HG03196 (cell line): ENCODE results near the gene CRADD.

Experiments used
- ATAC-seq: cut with Tn5 transposase; IDR thresholded peaks from one replicate; pipeline ENCODE4 v1.9.1; 2021; ENCODE audit not compliant: unreplicated experiment

CRADD gene

DNA sequence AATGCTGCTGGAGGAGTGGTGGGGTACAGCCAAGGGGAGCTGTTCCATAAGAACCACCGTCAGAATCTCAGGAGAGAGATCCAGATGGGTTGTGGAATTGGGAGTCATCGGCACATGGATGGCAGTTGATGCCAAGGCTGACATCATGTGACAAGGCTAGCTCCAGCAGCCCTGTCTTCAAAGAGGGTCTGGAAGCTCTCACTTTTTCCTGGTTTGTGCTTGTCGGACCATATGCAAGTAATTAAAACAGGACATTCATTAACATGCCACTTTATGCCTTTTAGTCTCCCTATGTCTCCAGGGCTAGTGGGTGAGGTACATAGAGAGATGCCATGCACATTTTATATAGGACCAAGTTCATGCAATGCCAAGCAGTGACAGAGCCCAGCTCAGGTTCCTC is 211.8 kb downstream of the CRADD start:
- no peak for ATAC-seq

DNA sequence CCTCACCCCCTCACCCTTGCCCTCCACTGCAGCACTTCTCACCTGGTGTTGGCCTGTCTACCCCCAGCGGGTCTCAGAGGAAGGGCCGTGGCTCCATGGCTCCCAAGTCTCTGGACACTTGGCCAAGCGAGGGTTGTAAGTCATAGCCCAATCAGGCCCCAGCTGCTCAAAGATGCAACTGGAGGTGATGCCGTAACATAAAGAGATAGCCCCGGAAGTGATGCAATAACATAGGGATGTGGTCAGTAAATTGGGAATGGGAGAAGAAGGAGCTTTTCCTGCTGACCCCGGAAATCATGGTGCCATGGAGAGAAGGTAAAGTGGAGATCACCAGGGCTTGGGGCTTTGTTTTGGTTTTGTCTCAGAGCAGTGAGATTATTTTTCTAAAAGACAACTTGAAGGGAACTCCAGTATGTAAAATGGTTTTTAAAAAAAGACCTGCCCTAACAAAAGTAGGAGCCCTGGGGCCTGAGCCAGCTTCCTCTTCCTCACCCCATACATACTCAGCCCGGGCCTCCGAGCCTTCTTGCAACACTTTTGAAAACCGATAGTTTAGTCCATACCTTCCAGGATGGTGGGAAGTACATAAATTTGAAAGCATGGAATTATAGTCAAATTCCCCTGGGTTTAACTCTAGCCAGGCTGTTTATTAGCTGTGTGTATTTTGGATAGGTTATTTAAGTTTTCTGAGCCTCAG is 212.5 kb downstream of the CRADD start:
- no peak for ATAC-seq

DNA sequence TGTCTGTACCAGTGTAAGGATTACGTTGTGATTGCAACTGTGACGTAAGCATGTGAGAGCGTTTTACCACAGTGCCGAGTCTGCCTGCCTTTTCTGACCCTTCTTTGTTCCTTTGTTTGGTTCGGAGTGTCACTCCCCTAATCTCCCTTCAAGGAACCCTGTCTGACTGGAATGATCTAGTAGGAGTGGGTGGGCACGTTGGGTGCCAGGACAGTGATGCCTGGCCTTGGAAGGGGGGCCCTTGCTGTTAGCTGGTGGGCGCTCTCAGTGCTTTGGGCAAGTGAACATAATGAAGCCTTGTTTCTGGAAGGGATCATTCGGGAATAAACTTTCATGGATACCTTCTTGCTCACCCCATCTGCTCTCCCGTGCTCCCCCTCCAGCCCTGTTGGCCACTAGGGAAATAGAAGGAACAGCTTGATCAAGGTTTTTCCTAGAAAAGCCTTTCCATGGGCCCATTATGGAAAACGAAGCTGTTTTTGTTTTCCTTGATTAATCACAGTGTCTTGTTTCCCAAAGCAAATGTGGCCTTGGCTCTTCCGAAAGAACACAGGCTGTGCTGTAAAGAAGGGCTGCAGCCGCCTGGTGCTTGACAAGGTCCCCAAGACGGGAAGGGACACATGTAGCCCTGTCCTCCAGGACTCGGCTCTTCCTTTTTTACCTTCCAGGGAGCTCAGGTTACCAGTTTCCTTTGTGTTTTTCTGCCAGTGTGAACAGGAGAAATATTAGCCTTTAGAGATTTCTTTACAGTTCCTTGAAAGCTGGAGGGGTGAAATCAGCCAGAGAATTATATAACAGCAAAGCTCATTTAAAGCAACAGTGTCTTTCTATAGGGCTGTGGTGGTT is 215.5 kb downstream of the CRADD start:
- no peak for ATAC-seq

DNA sequence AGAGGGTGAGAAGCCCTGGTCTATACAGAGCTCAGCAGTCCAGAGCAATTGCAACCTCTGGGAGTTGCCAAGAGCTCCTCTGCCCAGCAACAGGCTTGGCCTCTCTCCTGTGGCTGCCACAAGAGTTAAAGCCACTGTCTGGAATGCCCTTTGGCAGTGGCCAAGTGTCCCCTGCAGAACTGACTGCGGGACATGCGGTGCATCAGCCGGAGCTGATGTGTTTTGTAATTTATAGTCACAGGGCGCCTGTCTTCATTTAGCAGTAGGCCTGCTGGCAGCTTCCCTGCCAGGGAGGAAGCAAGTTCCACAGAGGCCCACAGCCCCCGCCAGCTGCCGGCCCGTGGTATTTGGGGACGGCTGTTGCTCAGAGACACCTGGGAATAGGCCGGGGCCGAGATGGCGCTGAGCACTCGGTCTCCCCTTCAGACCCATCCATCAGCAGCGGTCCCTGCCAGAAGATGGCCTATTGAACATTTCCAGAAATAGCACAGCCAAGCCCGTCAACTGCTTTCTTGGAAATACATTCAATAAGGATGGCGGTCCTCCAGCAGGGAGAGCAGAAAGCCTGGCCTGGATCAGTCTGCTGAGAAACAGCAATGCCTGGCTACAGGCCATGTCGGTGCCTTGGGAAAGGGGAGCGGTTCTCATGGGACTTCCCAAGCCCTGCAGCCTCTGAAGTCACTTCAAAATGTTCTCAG is 217.4 kb downstream of the CRADD start:
- ATAC-seq: no peak

DNA sequence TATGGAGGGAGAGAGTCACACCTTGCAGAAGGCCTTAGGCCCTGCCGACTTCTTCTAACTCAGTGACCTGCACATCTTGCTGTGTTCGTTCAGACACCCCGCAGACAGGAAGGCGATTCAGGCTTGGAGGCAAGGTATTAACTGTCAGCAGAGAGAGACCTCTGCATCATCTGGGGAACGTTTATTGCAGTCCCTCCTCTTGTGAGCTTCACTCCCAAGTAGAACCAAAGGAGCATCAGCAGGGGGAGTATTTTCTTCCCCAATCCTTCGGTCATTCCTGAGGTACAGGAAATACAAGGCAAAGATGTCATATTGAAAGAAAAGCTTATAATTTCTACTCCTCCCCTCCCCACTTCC is 217.9 kb downstream of the CRADD start:
- no peak for ATAC-seq

DNA sequence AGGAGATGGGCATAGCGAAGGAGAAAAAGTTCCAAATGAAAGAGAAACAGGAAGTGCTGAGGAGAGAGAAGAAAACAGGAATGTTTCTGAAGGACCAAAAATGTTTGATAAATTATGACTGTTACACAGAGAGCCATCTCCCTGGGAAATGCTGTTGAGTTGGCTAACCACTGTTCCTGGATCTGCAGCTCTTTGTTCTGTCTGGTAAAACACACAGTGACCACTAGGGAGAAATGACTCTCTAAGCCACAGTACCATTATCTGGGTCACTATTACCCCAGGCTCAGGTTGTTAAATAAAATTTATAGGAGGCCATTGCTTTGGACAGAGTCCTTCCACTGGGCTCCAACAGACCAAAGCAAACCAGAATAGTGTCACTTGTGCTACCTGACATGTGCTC is 219.3 kb downstream of the CRADD start:
- ATAC-seq: no peak

DNA sequence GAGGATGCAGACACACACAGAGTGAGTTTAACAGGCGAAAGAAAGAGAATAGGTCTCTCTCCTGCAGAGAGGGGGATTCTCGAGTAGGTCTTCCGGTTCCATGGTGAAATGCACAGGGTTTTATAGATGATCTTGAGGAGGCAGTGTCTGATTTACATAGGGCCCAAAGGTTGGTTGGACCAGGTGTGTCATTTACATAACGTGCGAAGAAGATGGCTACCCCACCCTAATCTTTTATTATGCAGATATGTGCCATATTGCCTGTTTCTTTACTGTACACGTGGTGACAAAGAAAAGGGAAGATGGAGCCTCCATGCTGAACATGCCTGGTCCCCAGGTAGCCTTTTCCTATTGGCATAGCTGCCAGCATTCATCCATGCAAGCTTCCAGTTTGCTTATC is 219.8 kb downstream of the CRADD start:
- ATAC-seq: no peak

DNA sequence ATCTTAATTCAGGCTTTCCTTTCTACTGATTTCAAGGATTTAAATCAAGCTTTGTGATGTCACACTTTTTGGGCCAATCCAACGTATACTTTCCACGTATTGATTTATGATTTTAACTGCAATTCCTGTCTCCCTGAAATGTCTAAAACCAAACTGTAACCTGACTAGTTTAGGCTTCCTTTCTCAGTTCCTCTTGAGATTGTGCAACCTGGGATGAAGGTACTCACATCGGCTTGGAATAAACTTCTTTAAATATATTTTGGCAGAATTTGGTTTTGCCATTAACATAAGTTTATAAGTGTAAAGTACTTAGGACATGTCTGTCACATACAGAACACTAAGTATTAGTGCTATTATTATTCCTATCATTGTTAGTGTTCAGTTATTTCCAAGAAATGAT is 224.6 kb downstream of the CRADD start:
- ATAC-seq: no peak

DNA sequence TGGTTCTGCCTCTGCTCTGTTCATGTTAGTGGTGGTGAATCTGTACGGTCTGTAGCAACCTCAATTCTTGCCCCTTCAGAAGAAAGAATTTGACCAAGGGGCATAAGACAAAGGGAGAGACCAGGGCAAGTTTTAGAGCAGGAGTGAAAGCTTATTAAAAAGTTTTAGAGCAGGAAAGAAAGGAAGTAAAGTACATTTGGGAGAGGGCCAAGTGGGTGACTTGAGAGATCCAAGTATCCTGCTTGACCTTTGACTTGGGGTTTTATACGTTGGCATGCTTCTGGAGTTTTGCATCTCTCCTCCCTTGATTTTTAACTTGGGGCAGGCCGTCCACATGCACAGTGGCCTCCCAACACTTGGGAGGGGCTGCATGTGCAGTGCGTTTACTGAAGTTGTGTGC is 225.0 kb downstream of the CRADD start:
- no peak for ATAC-seq

DNA sequence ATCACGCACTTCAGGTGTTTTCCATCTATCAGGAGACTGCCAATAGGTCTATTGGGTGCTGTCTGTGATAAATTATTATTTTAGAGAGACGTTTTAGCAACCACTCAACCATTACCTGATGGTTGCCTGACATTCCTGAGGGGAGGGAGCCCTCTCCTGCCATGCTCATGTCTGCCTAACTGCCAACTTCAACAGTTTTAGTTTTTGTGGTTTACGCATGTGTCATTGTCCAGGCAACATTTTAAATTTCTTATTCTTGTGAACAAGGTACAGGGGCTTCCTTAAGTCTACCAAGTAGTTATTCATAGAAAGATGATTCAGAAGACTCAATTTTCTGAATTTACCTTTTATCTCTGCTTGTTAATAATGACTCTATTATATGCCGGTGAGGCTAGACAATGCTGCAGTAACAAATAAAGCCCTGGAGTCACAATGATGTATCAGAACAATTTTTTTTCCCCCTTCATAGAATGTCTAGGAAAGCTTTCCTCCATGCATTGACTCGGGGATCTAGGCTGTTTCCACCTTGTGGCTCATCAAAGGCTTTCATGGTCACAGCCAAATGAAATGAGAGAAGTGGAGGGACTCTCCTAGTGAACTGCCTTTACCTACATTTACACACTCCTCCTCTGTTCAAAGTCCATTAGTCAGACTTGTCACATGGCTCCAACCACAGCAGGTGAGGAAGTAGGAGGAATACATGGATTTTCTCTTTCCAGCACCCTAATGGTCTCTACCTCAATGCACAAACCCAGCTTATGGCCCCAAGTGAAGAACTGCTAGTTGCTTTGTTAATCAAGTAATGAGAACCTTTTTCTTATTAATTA is 225.8 kb downstream of the CRADD start:
- no peak for ATAC-seq

DNA sequence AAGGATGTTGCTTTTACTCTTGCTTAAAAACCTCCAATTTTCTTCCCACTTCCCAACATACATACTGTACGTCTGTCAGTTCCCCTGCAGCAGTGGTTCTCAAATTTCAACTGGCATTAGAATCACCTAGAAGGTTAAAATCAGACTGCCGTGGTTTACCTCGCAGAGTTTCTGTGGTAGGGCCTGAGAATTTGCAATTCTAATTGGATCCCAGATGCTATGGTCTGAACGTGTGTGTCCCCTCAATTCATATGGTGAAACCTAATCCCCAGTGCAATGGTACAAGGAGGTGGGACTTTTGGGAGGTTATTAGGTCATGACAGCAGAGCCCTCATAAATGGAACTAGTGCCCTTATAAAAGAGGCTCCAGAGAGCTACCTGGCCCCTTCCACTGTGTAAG is 226.9 kb downstream of the CRADD start:
- ATAC-seq: no peak

DNA sequence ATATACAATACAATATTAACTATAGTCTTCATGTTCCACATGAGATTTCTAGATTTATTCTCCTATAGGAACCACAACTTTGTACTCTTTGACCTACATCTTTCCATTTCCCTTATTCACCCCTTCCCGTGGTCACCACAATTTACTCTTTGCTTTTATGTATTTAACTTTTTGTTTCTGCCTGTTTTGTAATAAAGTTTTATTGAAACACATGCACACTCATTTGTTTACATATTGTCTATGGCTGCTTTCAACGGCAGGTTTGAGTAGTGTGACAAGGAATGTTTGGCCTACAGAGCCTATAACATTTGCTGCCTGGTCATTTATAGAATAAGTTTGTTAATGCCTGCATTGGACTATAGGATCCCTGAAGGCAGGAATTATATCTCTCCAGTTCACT is 231.1 kb downstream of the CRADD start:
- no peak for ATAC-seq

DNA sequence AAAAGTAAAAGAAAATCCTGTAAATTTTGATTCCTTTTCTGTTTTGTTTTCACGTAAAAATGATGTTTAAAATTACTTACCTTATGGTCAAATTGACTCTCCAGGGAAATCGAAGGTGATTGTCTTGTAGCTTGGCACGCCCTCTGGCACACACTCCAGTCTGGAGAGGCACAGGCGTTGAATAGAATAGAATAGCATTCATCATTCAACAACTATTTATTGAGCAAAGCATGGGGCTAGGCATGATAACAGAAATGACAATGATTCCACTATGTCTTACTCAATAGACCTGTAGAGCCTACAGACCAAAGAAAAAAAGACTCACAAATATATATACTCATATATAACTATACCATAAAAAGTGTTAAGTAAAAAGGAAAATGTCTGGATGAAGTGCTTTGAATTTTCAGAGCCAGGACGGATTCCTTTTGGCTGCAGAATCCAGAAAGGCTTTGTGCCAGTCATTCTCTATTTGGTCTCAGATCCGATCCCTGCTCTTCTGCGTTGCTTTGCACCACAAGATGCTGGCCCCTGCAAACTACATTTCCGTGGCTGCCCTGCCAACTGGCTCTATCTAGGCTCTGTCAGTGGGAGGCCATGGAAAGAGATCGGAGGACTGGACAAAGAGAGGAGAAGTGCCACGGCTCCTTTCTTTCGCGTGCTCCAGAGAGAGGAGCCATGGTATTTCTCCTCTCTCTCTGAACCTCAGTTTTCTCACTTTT is 231.8 kb downstream of the CRADD start:
- ATAC-seq: no peak

DNA sequence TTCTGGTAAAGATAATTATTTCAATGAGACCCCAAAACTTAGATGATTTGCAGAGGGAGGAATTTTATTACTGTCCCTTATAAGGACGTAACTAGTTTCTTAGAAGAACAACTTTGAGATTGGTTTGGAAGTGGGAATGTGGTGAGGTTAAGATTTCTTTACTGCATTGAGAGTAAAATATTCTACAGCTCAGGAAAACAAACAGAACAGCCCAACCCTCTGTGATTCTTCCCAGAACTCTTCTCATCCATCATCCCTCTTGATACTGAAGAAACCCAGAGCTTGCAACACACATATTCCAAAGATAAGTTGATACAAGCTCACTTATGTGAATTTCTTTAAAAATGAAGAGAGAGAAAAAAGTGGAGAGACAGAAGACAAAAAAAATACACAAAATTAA is 234.2 kb downstream of the CRADD start:
- no peak for ATAC-seq

DNA sequence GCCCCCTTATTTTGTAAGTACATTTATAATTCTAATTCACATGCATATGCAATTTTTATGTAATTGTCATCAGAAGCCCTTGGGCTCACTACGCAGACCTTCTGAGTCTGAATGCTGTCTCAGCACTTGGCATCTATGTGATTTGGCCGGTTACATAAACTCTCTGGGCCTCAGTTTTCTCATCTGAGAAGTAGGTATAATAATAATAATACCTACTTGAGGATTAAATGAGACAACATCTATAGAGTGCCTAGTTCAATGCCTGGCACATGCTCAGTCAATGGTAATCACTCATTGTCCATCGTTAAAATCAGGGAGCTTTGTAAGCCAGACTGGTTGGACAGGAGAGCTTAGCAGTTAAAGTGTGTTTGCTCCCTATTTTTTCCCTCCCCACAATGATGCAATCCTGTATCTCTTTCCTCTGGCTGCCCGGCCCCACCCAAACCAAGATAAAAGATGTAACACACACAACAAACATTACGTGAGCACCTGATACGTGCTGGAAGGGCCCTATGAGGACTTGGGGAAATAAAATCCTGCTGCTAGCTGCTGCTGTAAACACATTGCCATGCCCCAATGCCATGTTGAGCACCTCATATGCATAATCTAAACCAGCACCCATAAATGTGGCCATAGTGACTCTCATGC is 235.0 kb downstream of the CRADD start:
- ATAC-seq: no peak

DNA sequence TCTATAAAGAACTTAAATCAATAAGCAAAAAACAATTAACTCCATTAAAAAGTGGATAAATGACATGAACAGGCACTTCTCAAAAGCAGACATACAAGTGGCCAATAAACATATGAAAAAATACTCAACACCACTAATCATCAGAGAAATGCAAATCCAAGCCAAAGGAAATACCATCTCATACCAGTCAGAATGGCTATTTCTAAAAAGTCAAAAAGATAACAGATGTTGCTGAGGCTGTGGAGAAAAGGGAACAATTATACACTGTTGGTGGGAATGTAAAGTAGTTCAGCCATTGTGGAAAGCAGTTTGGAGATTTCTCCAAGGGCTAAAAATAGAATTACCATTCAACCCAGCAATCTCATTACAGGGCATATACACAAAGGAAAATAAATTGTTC is 236.7 kb downstream of the CRADD start:
- no peak for ATAC-seq

DNA sequence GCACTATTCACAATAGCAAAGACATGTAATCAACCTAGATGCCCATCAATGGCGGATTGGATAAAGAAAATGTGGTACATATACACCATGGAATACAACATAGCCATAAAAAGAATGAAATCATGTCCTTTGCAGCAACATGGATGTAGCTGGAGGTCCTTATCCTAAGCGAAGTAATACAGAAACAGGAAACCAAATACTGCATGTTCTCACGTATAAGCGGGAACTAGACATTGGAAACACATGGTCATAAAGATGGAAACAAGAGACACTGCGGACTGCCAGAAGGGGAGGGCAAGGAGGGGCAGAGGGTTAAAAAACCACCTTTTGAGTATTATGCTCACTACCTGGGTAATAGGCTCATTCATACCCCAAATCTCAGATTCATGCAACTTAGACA is 237.1 kb downstream of the CRADD start:
- no peak for ATAC-seq

DNA sequence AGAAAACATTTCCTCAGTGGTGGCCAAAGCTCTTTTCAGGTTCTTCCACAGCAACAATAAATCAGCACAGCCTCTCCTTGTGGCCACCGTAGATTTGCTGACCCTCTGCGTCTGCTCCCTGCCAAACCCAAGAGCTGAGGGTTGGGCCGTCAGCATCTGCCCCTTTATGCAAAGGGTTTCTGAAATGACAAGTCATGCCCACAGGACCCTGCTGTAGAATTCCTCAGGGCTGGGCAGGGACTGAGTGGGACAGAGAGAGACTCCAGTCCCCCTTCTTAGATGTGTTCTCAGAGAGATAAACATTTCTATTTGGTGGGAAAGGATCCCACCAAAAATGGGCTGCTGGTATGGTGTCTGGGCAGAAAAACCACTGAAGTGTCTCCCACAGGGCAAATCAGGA is 238.2 kb downstream of the CRADD start:
- no peak for ATAC-seq

DNA sequence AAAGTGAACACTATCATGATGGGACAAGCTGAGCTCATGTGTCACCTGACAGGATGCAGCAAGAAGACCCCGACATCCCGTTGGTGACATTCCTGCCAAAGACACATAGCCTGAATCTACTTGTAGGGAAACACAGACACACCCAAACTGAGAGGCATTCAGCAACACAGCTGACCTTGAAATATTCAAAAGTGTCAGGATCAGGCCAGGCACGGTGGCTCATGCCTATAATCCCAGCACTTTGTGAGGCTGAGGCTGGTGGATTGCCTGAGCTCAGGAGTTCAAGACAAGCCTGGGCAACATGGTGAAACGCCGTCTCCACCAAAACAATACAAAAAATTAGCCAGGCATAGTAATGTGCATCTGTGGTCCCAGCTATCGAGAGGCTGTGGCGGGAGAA is 239.2 kb downstream of the CRADD start:
- ATAC-seq: no peak

DNA sequence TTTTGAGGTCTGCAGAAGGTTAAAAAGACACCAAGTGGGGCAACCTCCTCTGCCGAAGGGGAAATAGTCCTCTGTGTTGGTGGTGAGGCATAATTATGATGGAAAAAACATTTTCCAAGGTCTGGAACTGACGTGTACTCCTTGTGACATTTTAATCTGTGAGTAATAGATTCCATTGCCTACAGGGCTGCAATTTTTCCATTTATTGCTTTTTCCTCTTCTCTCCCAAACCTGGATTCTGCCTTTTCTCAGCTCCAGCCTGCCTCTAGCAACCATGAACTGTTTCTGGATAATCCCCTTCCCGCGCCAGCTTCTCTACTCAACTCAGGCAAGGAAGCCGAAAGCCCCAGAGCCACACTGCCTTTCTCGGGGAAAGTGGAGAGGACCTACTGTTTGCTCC is 241.1 kb downstream of the CRADD start:
- no peak for ATAC-seq
